SK-N-SH treated with all-trans-retinoic acid at 6 μM for 48 hours (cell line): ENCODE data around the gene CASP9.

Experiments used
- ATAC-seq: fragments of 200-7000 bp; cut with Tn5 transposase; 3 replicates; pipeline ENCODE4 v1.9.1; 2020; ENCODE audit warnings: mild to moderate bottlenecking, moderate library complexity
- ARNTL ChIP-seq: fragments of 450-650 bp; formaldehyde crosslinking; IDR thresholded peaks from 2 replicates; pipeline ENCODE4 v1.5.0; 2020; ENCODE audit warnings: low read depth, mild to moderate bottlenecking, moderate library complexity, borderline replicate concordance
- BACH2 ChIP-seq: fragments of 250-450 bp; sonication (Bioruptor Pico); IDR thresholded peaks from 2 replicates; pipeline ENCODE4 v1.9.0; 2021; ENCODE audit warnings: mild to moderate bottlenecking, borderline replicate concordance
- CREB5 ChIP-seq: fragments of 250-450 bp; sonication (Bioruptor Pico); IDR thresholded peaks from 2 replicates; pipeline ENCODE4 v1.5.1; 2020; ENCODE audit warnings: low read depth, mild to moderate bottlenecking, moderate library complexity
- CSDC2 ChIP-seq: fragments of 250-450 bp; sonication (Bioruptor Pico); IDR thresholded peaks from 2 replicates; pipeline ENCODE4 v1.5.0; 2020; ENCODE audit warnings: mild to moderate bottlenecking, moderate library complexity
- CSRNP3 ChIP-seq: fragments of 250-450 bp; sonication (Bioruptor Pico); IDR thresholded peaks from 2 replicates; pipeline ENCODE4 v1.5.1; 2021; ENCODE audit warnings: mild to moderate bottlenecking, moderate library complexity
- GLIS3 ChIP-seq: fragments of 250-450 bp; sonication (Bioruptor Pico); IDR thresholded peaks from 2 replicates; pipeline ENCODE4 v1.5.0; 2020; ENCODE audit warnings: mild to moderate bottlenecking, moderate library complexity
- ISL1 ChIP-seq: fragments of 250-450 bp; sonication (Bioruptor Pico); IDR thresholded peaks from 2 replicates; pipeline ENCODE4 v2.1.2; 2022; ENCODE audit warnings: mild to moderate bottlenecking, moderate library complexity
- OSR1 ChIP-seq: fragments of 250-450 bp; sonication (Bioruptor Pico); IDR thresholded peaks from 2 replicates; pipeline ENCODE4 v1.8.0; 2022; ENCODE audit warnings: moderate library complexity, mild to moderate bottlenecking, inconsistent platforms
- PATZ1 ChIP-seq: fragments of 250-450 bp; sonication (Bioruptor Pico); IDR thresholded peaks from 2 replicates; pipeline ENCODE4 v1.8.0; 2020; ENCODE audit warnings: mild to moderate bottlenecking, moderate library complexity, borderline replicate concordance
- POU6F1 ChIP-seq: fragments of 250-450 bp; sonication (Bioruptor Pico); IDR thresholded peaks from 2 replicates; pipeline ENCODE4 v1.8.0; 2021; ENCODE audit warnings: low read depth, mild to moderate bottlenecking, moderate library complexity, borderline replicate concordance
- RARB ChIP-seq: fragments of 250-450 bp; sonication (Bioruptor Pico); IDR thresholded peaks from 2 replicates; pipeline ENCODE4 v1.8.0; 2021; ENCODE audit warnings: mild to moderate bottlenecking, moderate library complexity
- SNAI2 ChIP-seq: fragments of 250-450 bp; sonication (Bioruptor Pico); IDR thresholded peaks from 2 replicates; pipeline ENCODE4 v1.5.0; 2020; ENCODE audit warnings: mild to moderate bottlenecking, moderate library complexity
- TCF4 ChIP-seq: fragments of 250-450 bp; sonication (Bioruptor Pico); IDR thresholded peaks from 2 replicates; pipeline ENCODE4 v1.8.0; 2021; ENCODE audit warnings: mild to moderate bottlenecking, moderate library complexity, borderline replicate concordance
- TOX ChIP-seq: fragments of 250-450 bp; sonication (Bioruptor Pico); IDR thresholded peaks from 2 replicates; pipeline ENCODE4 v1.8.0; 2021; ENCODE audit warnings: mild to moderate bottlenecking, moderate library complexity, borderline replicate concordance
- TSHZ2 ChIP-seq: fragments of 250-450 bp; sonication (Bioruptor Pico); IDR thresholded peaks from 2 replicates; pipeline ENCODE4 v1.5.0; 2020; ENCODE audit warnings: mild to moderate bottlenecking, moderate library complexity
- ZC3H10 ChIP-seq: fragments of 250-450 bp; sonication (Bioruptor Pico); IDR thresholded peaks from 2 replicates; pipeline ENCODE4 v1.5.1; 2021; ENCODE audit warnings: mild to moderate bottlenecking, moderate library complexity
- ZFP3 ChIP-seq: fragments of 250-450 bp; sonication (Bioruptor Pico); IDR thresholded peaks from 2 replicates; pipeline ENCODE4 v1.5.0; 2020; ENCODE audit warnings: mild to moderate bottlenecking, moderate library complexity
- ZNF565 ChIP-seq: fragments of 450-650 bp; formaldehyde crosslinking; conservative IDR thresholded peaks from 2 replicates; pipeline ENCODE4 v1.5.0; 2020; ENCODE audit warnings: low read depth, mild to moderate bottlenecking, moderate library complexity
- ZNF70 ChIP-seq: fragments of 450-650 bp; formaldehyde crosslinking; IDR thresholded peaks from 2 replicates; pipeline ENCODE4 v1.5.0; 2020; ENCODE audit warnings: mild to moderate bottlenecking, moderate library complexity
- ZNF8 ChIP-seq: fragments of 450-650 bp; formaldehyde crosslinking; IDR thresholded peaks from 2 replicates; pipeline ENCODE4 v1.5.0; 2020; ENCODE audit warnings: mild to moderate bottlenecking, moderate library complexity

Gene CASP9

GRCh38 chr1:15543251-15543588 lies 19.2 kb upstream of the CASP9 start (continued):
- TF ChIP-seq TSHZ2 (CRISPR knock-in tag) (no peak), RARB (CRISPR knock-in tag) (no peak), ZNF8 (CRISPR knock-in tag) (no peak), CSDC2 (CRISPR knock-in tag) (no peak)
- TF ChIP-seq, all 23 proteins: peak for 0

- TF ChIP-seq RARB (CRISPR knock-in tag) (no peak), ARNTL (no peak), TSHZ2 (CRISPR knock-in tag) (no peak), CSDC2 (CRISPR knock-in tag) (no peak), OSR1 (no peak), ZNF8 (CRISPR knock-in tag) (no peak), ZC3H10 (no peak), ZNF70 (no peak), POU6F1 (CRISPR knock-in tag) (no peak), ISL1 (CRISPR knock-in tag) (no peak), SNAI2 (CRISPR knock-in tag) (no peak), BACH2 (no peak), PATZ1 (no peak), ZFP3 (CRISPR knock-in tag) (no peak), TCF4 (no peak), GLIS3 (CRISPR knock-in tag) (no peak), CSRNP3 (CRISPR knock-in tag) (no peak), TOX (CRISPR knock-in tag) (no peak), ZNF565 (no peak), CREB5 (CRISPR knock-in tag) (no peak)
- TF ChIP-seq, all 23 proteins: peak for 0
- ATAC-seq: no peak
Observed at GRCh38 chr1:15542388-15543250, 18.6 kb upstream of the CASP9 start.
